Tibial nerve (tissue), 3 donors: ENCODE measurements around the gene MIEN1.

Source experiments
- CTCF ChIP-seq, 5 experiments: fragments of 200-600 bp in 3 of 5; fragments of 450-650 bp in 2 of 5; sonication (generic) in 3 of 5; IDR thresholded peaks; one replicate each; pipeline ENCODE4 v1.5.1; 2016 to 2019; ENCODE audit warnings: antibody characterized with exemption in 5 of 5, mild to moderate bottlenecking in 3 of 5, moderate library complexity in 2 of 5
- POLR2A ChIP-seq, 2 donors: fragments of 450-650 bp; IDR thresholded peaks; one replicate each; pipeline ENCODE4 v1.6.1; 2017; ENCODE audit warnings: antibody characterized with exemption in 2 of 2, mild to moderate bottlenecking in 2 of 2, moderate library complexity in 2 of 2

- no peak for TF ChIP-seq CTCF (IDR thresholded peaks at IDR 0.05)
- TF ChIP-seq POLR2A (IDR thresholded peaks at IDR 0.05) = no peak
Measured at GRCh38 chr17:39722965-39723848, 7.1 kb downstream of the MIEN1 start.
